PC-3 (cell line): ENCODE measurements around the gene TMEM123. TPM values are rescaled to one million over a fixed set of nuclear protein-coding genes. Genes with fewer than 3 reads are reported as not detected.

Experiments
- ATAC-seq: fragments of 200-7000 bp; cut with Tn5 transposase; 2 replicates; pipeline ENCODE4 v1.9.1; 2020; ENCODE audit warnings: mild to moderate bottlenecking, moderate library complexity
- BruUV-seq: library from RNA; stranded (reverse); fragments of 400-500 nt; replicated peaks from 2 replicates; lab custom pipeline; 2021; lab: Mats Ljungman, UMichigan
- CTCF ChIA-PET: fragments of 300-600 bp; sonication (Branson Sonifier 250); formaldehyde crosslinking; loops from one replicate; lab custom pipeline; 2022; ENCODE audit warnings: antibody characterized with exemption; lab: Charles Lee
- POLR2A ChIA-PET: fragments of 300-600 bp; sonication (Branson Sonifier 250); formaldehyde crosslinking; loops from one replicate; lab custom pipeline; 2022; ENCODE audit warnings: antibody characterized with exemption; ENCODE audit not compliant: unreplicated experiment; lab: Charles Lee
- DNase-seq: peaks from one replicate; pipeline ENCODE4 v3.0.0-alpha.2; 2015
- H2AFZ ChIP-seq: fragments of 300-600 bp; sonication (generic); 2 replicates; pipeline ENCODE4 v1.6.0; 2016; ENCODE audit warnings: antibody characterized with exemption, low read length
- H3F3A ChIP-seq: fragments of 300-600 bp; sonication (generic); one replicate; pipeline ENCODE4 v1.6.0; 2017; ENCODE audit warnings: antibody characterized with exemption, low read length, control low read depth, mild to moderate bottlenecking; ENCODE audit not compliant: unreplicated experiment
- H3K27ac ChIP-seq: fragments of 300-600 bp; sonication (generic); 2 replicates; pipeline ENCODE4 v1.5.1; 2016; ENCODE audit warnings: mild to moderate bottlenecking, low read length
- H3K27me3 ChIP-seq: fragments of 300-600 bp; sonication (generic); 2 replicates; pipeline ENCODE4 v1.6.1; 2016; ENCODE audit warnings: low read length, mixed read lengths
- H3K36me3 ChIP-seq: fragments of 300-600 bp; sonication (generic); 2 replicates; pipeline ENCODE4 v1.6.1; 2016; ENCODE audit warnings: low read depth, mixed run types, low read length, mixed read lengths
- H3K4me1 ChIP-seq: fragments of 300-600 bp; sonication (generic); 2 replicates; pipeline ENCODE4 v1.5.1; 2016; ENCODE audit warnings: low read length; ENCODE audit not compliant: insufficient read depth
- H3K4me2 ChIP-seq: fragments of 300-600 bp; sonication (generic); 2 replicates; pipeline ENCODE4 v1.6.0; 2016; ENCODE audit warnings: low read length
- H3K4me3 ChIP-seq: fragments of 300-600 bp; sonication (generic); 2 replicates; pipeline ENCODE4 v1.5.1; 2016; ENCODE audit warnings: mild to moderate bottlenecking, low read length, mixed read lengths
- H3K79me2 ChIP-seq: fragments of 300-600 bp; sonication (generic); 2 replicates; pipeline ENCODE4 v1.6.1; 2017; ENCODE audit warnings: low read length, mixed read lengths
- H3K9ac ChIP-seq: fragments of 300-600 bp; sonication (generic); 2 replicates; pipeline ENCODE4 v1.6.0; 2016; ENCODE audit warnings: mild to moderate bottlenecking, low read length
- H3K9me2 ChIP-seq: fragments of 300-600 bp; sonication (generic); replicated peaks from 2 replicates; pipeline ENCODE4 v1.6.1; 2016; ENCODE audit warnings: mixed run types, low read length, mixed read lengths
- H3K9me3 ChIP-seq: fragments of 300-600 bp; sonication (generic); 2 replicates; pipeline ENCODE4 v1.6.1; 2016; ENCODE audit warnings: low read length, mixed read lengths
- H4K20me1 ChIP-seq: fragments of 300-600 bp; sonication (generic); 2 replicates; pipeline ENCODE4 v1.6.1; 2016; ENCODE audit warnings: low read length, mixed read lengths
- CTCF ChIP-seq: fragments of 300-600 bp; sonication (generic); conservative IDR thresholded peaks from 2 replicates; pipeline ENCODE4 v1.5.1; 2017; ENCODE audit warnings: antibody characterized with exemption, low read depth, mild to moderate bottlenecking, low read length
- EZH2 ChIP-seq: fragments of 300-600 bp; sonication (generic); IDR thresholded peaks from one replicate; pipeline ENCODE4 v1.6.1; 2017; ENCODE audit warnings: antibody characterized with exemption, mild to moderate bottlenecking, low read length; ENCODE audit not compliant: unreplicated experiment
- EZH2phosphoT487 ChIP-seq: fragments of 300-600 bp; sonication (generic); IDR thresholded peaks from 2 replicates; pipeline ENCODE4 v1.6.1; 2018; ENCODE audit warnings: mild to moderate bottlenecking, antibody characterized with exemption, low read length, borderline replicate concordance
- intact Hi-C: fragments of 100-400 bp; cut with micrococcal nuclease; formaldehyde crosslinking; loops from 2 replicates; pipeline ENCODE4 v1.9.0; 2023
- total RNA-seq: library from RNA; depleted of rRNA; stranded (reverse); fragments of >200 nt; gene quantifications from 2 replicates; pipeline ENCODE4 v1.2.3, GENCODE V29; 2014

Gene TMEM123
- total RNA-seq, 1 experiment from 2014 or later: 163 TPM

DNA sequence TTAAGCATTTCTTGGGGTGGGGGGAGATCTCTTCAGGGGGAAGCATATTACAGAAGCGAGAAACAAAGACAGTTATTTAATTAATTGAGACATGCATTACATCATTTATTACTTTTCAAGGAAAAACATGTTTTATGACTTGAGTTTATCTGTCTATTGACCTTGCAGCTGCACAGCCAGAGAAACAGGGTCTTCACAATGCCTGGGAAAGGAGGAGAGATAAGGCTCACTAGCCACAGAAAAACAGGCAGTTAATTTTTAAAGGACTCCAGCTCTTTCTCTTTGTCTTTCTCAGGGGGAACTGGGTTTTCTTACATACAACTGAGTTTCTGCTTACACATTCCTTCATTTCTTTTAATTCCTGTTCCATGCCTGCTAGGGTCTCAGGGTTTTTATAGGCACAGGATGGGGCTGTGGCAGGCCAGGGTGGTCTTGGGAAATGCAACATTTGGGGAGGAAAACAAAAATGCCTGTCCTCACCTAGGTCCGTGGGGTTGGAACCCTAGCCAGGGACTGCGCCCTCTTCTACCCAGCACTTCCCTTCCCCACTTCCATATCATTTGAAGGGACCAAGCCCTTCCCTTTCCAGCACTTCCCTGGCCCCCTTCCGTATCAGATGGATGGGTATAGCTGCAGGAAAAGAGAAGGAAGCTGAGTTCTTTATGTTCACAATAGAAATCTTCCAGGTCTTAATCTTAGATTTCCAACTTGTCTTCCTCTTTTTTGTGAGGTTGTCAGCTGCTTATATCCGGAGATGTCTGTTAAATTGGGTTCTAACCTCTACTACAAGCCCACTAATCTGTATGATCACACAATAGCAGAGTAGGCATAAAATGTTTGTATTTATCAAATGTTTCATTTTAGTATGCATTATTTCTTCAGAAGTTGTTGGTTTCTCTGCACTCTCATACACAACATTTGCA lies 67.2 kb downstream of the TMEM123 start:
- CTCF ChIA-PET: no interaction called here
- Histone ChIP-seq H3K79me2 (no peaks in the 10 kb centered on the region), H3F3A (no peaks in the 10 kb centered on the region), H3K4me1 (no peaks in the 10 kb centered on the region), H3K4me3 (no peak overlapping the region), H3K27ac (no peak overlapping the region), H3K9me3 (no peaks in the 10 kb centered on the region), H3K36me3 (peaks cover 11% of the 10 kb centered on the region), H3K9ac (no peak overlapping the region), H3K9me2 (no peaks in the 10 kb centered on the region), H2AFZ (no peak overlapping the region), H3K27me3 (no peaks in the 10 kb centered on the region), H3K4me2 (no peak overlapping the region), H4K20me1 (no peaks in the 10 kb centered on the region)
- DNase-seq (no peak), ATAC-seq (no peak)
- TF ChIP-seq EZH2phosphoT487 (no peak), EZH2 (no peak), CTCF (no peak)
- intact Hi-C loops: no loop called here
- no TSS peak for BruUV-seq
- POLR2A ChIA-PET: interaction anchor here (0.6 kb wide), 2 partner anchors 236 to 306 kb away, joined by 3 read pairs; no protein-coding TSS in a partner anchor

DNA sequence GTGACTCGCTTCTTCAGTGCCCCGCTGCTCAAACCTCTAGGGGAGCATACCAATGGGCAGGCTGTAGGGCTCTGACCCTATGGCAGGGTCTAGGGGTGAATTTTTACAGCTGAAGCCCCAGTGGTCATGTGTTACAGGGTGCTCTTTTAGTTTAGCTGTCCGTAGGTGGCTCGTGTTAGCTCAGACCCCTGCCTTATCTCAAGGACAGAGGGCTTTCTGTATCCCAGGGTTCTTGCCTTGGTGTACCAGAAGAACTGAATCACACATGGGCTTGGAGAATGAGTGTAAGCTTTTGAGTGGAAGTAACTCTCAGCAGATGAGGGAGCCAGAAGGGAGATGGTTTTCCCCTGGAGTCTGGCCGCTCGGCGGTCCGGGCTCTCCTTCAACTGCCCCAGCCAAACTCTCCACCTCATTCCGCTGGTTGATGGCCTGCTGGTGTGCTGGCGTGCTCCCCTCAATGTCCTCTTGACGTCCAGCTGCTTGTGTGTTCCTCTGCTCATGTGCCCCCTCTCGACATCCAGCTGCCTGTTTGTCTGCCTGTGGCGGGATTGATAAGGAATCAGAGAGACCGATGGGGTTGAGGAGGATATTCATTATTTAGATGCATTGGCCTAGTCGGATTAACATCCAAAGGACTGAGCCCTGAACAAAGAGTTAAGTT lies 68.0 kb downstream of the TMEM123 start:
- H3K79me2 ChIP-seq: no peaks in the 10 kb centered on the region
- POLR2A ChIA-PET: interaction anchor here (0.6 kb wide), 1 partner anchor 237 kb away, joined by 3 read pairs; no protein-coding TSS in a partner anchor
- no peak overlapping the region for H3K4me2 ChIP-seq
- H3K4me3 ChIP-seq: no peak overlapping the region
- H3K36me3 ChIP-seq: peaks cover 13% of the 10 kb centered on the region
- H3K9me2 ChIP-seq: no peaks in the 10 kb centered on the region
- no peaks in the 10 kb centered on the region for H3K27me3 ChIP-seq
- intact Hi-C loops: no loop called here
- H3K9ac ChIP-seq: no peak overlapping the region
- DNase-seq (no peak), ATAC-seq (no peak)
- CTCF ChIA-PET: no interaction called here
- no peaks in the 10 kb centered on the region for H3K4me1 ChIP-seq
- H4K20me1 ChIP-seq: no peaks in the 10 kb centered on the region
- H2AFZ ChIP-seq: no peak overlapping the region
- H3K27ac ChIP-seq: no peak overlapping the region
- no peaks in the 10 kb centered on the region for H3F3A ChIP-seq
- no TSS peak for BruUV-seq
- TF ChIP-seq CTCF (no peak), EZH2 (no peak), EZH2phosphoT487 (no peak)
- H3K9me3 ChIP-seq: no peaks in the 10 kb centered on the region
